Gastroesophageal sphincter (tissue), 3 donors: ENCODE data around the gene PRKD1.

Source experiments
- POLR2A ChIP-seq, 2 donors: fragments of 450-650 bp; IDR thresholded peaks; one replicate each; pipeline ENCODE4 v1.6.1; 2017; ENCODE audit warnings: antibody characterized with exemption in 2 of 2, mild to moderate bottlenecking in 2 of 2, moderate library complexity in 1 of 2
- TF ChIP-seq, protein P1 (sequence below), 4 experiments: fragments of 200-600 bp in 2 of 4; fragments of 450-650 bp in 2 of 4; sonication (generic) in 1 of 4; IDR thresholded peaks; one replicate each; pipeline ENCODE4 v1.5.1; 2017 to 2019; ENCODE audit warnings: antibody characterized with exemption in 4 of 4, mild to moderate bottlenecking in 2 of 4, moderate library complexity in 2 of 4

DNA sequence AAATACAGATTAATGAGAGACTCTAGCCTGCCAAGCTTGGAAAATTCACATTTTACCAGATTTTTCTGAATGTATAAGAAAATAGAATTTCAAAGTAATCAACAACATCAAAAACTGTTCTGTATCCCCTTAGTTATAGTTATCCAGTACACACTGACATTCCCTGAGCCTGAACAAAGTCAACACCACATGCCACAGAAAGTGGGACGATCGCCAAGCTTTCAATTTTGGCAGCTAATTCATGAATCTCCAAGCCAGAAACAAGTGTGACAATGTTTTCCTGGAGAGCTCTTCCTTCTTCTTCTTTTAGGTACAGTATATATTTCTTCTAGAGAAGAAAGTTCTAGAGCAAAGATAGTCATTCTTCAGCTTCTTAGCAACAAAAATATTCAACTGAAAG lies 290.2 kb downstream of the PRKD1 start:
- TF ChIP-seq, protein P1, sequence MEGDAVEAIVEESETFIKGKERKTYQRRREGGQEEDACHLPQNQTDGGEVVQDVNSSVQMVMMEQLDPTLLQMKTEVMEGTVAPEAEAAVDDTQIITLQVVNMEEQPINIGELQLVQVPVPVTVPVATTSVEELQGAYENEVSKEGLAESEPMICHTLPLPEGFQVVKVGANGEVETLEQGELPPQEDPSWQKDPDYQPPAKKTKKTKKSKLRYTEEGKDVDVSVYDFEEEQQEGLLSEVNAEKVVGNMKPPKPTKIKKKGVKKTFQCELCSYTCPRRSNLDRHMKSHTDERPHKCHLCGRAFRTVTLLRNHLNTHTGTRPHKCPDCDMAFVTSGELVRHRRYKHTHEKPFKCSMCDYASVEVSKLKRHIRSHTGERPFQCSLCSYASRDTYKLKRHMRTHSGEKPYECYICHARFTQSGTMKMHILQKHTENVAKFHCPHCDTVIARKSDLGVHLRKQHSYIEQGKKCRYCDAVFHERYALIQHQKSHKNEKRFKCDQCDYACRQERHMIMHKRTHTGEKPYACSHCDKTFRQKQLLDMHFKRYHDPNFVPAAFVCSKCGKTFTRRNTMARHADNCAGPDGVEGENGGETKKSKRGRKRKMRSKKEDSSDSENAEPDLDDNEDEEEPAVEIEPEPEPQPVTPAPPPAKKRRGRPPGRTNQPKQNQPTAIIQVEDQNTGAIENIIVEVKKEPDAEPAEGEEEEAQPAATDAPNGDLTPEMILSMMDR (IDR thresholded peaks at IDR 0.05): no peak
- TF ChIP-seq POLR2A (IDR thresholded peaks at IDR 0.05): no peak
